Stomach (tissue), 9 donors: ENCODE measurements around the gene COL8A2. TPM values are rescaled to one million over a fixed set of nuclear protein-coding genes. Genes with fewer than 3 reads are reported as not detected.

ENCODE experiments used
- DNase-seq, 2 donors: peaks; one replicate each; pipeline versions ENCODE4 v3.0.0 to v3.0.0-alpha.2; 2013 to 2019
- H3K27ac ChIP-seq, 5 donors: fragments of 200-600 bp in 4 of 5; sonication (generic) in 4 of 5; one replicate each; pipeline ENCODE4 v1.5.1; 2013 to 2019; ENCODE audit warnings: mild to moderate bottlenecking in 1 of 5, moderate library complexity in 1 of 5
- H3K27me3 ChIP-seq, 3 donors: fragments of 200-600 bp; sonication (generic); one replicate each; pipeline ENCODE4 v1.5.1; 2017 to 2019; ENCODE audit warnings: mixed run types in 1 of 3
- H3K36me3 ChIP-seq, 4 donors: fragments of 200-600 bp; sonication (generic); 1 replicate in 3 of 4; 2 replicates in 1 of 4; pipeline ENCODE4 v1.5.1; 2016 to 2019
- H3K4me1 ChIP-seq, 4 donors: fragments of 200-600 bp; sonication (generic); one replicate each; pipeline ENCODE4 v1.5.1; 2016 to 2019
- H3K4me3 ChIP-seq, 4 donors: fragments of 200-600 bp; sonication (generic) in 3 of 4; one replicate each; pipeline ENCODE4 v1.5.1; 2016 to 2019; ENCODE audit warnings: mild to moderate bottlenecking in 1 of 4
- H3K9me3 ChIP-seq, 4 donors: fragments of 200-600 bp; sonication (generic); one replicate each; pipeline ENCODE4 v1.5.1; 2016 to 2019
- CTCF ChIP-seq, 7 experiments: fragments of 450-650 bp in 4 of 7; fragments of 200-600 bp in 3 of 7; sonication (generic) in 3 of 7; IDR thresholded peaks; one replicate each; pipeline ENCODE4 v1.5.1; 2016 to 2019; ENCODE audit warnings: antibody characterized with exemption in 7 of 7, control low read depth in 2 of 7, mild to moderate bottlenecking in 1 of 7
- EP300 ChIP-seq: sonication (generic); formaldehyde crosslinking; IDR thresholded peaks from one replicate; pipeline ENCODE4 v1.6.1; 2017; ENCODE audit warnings: antibody characterized with exemption
- POLR2A ChIP-seq, 4 donors: fragments of 450-650 bp; IDR thresholded peaks; one replicate each; pipeline ENCODE4 v1.6.1; 2016; ENCODE audit warnings: antibody characterized with exemption in 4 of 4, control low read depth in 2 of 4, mild to moderate bottlenecking in 1 of 4, moderate library complexity in 1 of 4
- POLR2AphosphoS5 ChIP-seq, 3 donors: sonication (generic); formaldehyde crosslinking; IDR thresholded peaks; one replicate each; pipeline ENCODE4 v1.6.1; 2016; ENCODE audit warnings: antibody characterized with exemption in 3 of 3
- WGBS, 5 donors: extraction: QIAGEN DNeasy Blood & Tissue Kit in 3 of 5; methylation state at CpG; one replicate each; pipeline versions ENCODE4 v1.1.5 to v1.1.7; 2013 to 2018; 5-methylcytosine and 5-hydroxymethylcytosine counted together
- intact Hi-C: fragments of 100-400 bp; cut with DNase I; formaldehyde crosslinking; loops from one replicate; pipeline ENCODE4 v1.15.1; 2023; ENCODE audit warnings: low total_unique reads
- polyA plus RNA-seq, 3 donors: library from polyadenylated mRNA; stranded (reverse); fragments of 200-250 nt; gene quantifications; one replicate each; pipeline ENCODE4 v1.2.3, GENCODE V29; 2013
- total RNA-seq, 5 donors: library from RNA; depleted of rRNA; stranded (reverse); fragments of >200 nt; gene quantifications; one replicate each; pipeline versions ENCODE4 v1.1.0 to v1.2.3, GENCODE V29; 2014 to 2016
- donor health status: healthy with polysubstance abuse.
- donor health status: Bipolar disorder and iron deficiency.
- donor health status: healthy.

The COL8A2 gene
- total and polyA plus RNA-seq, 8 donors = 0.92 to 19.2 (median 4.3) TPM

GRCh38 chr1:36100376-36100775, 24.6 kb downstream of the COL8A2 start:
- Histone ChIP-seq H3K9me3 (no peaks in the 10 kb centered on the region), H3K4me1 (peaks cover 10 to 28% (median 16%) of the 10 kb centered on the region in 4 donors), H3K36me3 (peaks cover 0 to 18% (median 14%) of the 10 kb centered on the region in 4 donors), H3K4me3 (peak overlapping the region in 1 of 4 donors; percentile 4), H3K27me3 (no peaks in the 10 kb centered on the region), H3K27ac (peak overlapping the region in 1 of 5 donors; percentile 17)
- TF ChIP-seq EP300 (no peak), CTCF (IDR thresholded peaks at IDR 0.05) (no peak), POLR2AphosphoS5 (IDR thresholded peaks at IDR 0.05) (no peak), POLR2A (IDR thresholded peaks at IDR 0.05) (no peak)
- WGBS, 5 donors = 43 to 70% (median 47%) methylated on average over 6 of the region's 6 CpGs
- intact Hi-C loops = loop anchor here (10.0 kb wide), 1 partner anchor 314 kb away; no protein-coding TSS in a partner anchor
- no peak for DNase-seq

- peaks cover 10 to 33% (median 16%) of the 10 kb centered on the region in 4 donors for H3K4me1 ChIP-seq
- peaks cover 0 to 24% (median 18%) of the 10 kb centered on the region in 4 donors for H3K36me3 ChIP-seq
- no peaks in the 10 kb centered on the region for H3K27me3 ChIP-seq
- no peaks in the 10 kb centered on the region for H3K9me3 ChIP-seq
- peak overlapping the region in 1 of 4 donors; percentile 4 for H3K4me3 ChIP-seq
- 8 to 25% (median 22%) methylated on average over 17 to 18 of the region's 18 CpGs for WGBS, 5 donors
- TF ChIP-seq CTCF (IDR thresholded peaks at IDR 0.05) (peak in 5 of 7 experiments; percentile 58 to 90 (median 80)), POLR2AphosphoS5 (IDR thresholded peaks at IDR 0.05) (peak in 2 of 3 donors; percentile 16 to 46), EP300 (no peak)
- intact Hi-C loops = loop anchor here (5.0 to 10.0 kb wide), 2 partner anchors 37 to 315 kb away; no protein-coding TSS in a partner anchor
- H3K27ac ChIP-seq = peak overlapping the region in 3 of 5 donors; percentile 17 to 49 (median 35)
- peak; percentile 83 to 90 for DNase-seq
Observed at GRCh38 chr1:36099681-36100341, 25.2 kb downstream of the COL8A2 start.

- Histone ChIP-seq H3K9me3 (no peaks in the 10 kb centered on the region), H3K36me3 (peaks cover 6 to 34% (median 28%) of the 10 kb centered on the region in 4 donors), H3K27ac (peak overlapping the region in 2 of 5 donors; percentile 35 to 49), H3K4me1 (peaks cover 10 to 40% (median 16%) of the 10 kb centered on the region in 4 donors), H3K27me3 (no peaks in the 10 kb centered on the region), H3K4me3 (no peak overlapping the region)
- intact Hi-C loops = loop anchor here (5.0 kb wide), 1 partner anchor 38 kb away; no protein-coding TSS in a partner anchor
- no peak for DNase-seq
- 79 to 89% (median 85%) methylated on average over 7 to 13 of the region's 13 CpGs for WGBS, 5 donors
- TF ChIP-seq POLR2A (IDR thresholded peaks at IDR 0.05) = no peak
- no peak for TF ChIP-seq CTCF (IDR thresholded peaks at IDR 0.05)
- no peak for TF ChIP-seq POLR2AphosphoS5 (IDR thresholded peaks at IDR 0.05)
- no peak for TF ChIP-seq EP300
Observed at GRCh38 chr1:36098650-36099365, 26.2 kb downstream of the COL8A2 start.
